GM12878 (cell line): ENCODE measurements around the gene FOXP1. TPM values are rescaled to one million over a fixed set of nuclear protein-coding genes. Genes with fewer than 3 reads are reported as not detected.

Experiments
- ETV6 ChIP-seq, 2 experiments: fragments of 450-650 bp in 1 of 2; IDR thresholded peaks in 1 of 2; conservative IDR thresholded peaks in 1 of 2; 2 replicates each; pipeline ENCODE4 v1.6.1; 2014; ENCODE audit warnings: antibody characterized with exemption in 1 of 2, borderline replicate concordance in 1 of 2, low read depth in 1 of 2, mild to moderate bottlenecking in 1 of 2, moderate library complexity in 1 of 2
- KLF5 ChIP-seq: fragments of 450-650 bp; IDR thresholded peaks from 2 replicates; pipeline ENCODE4 v1.6.1; 2014; ENCODE audit warnings: mild to moderate bottlenecking; ENCODE audit not compliant: partially characterized antibody
- NFYB ChIP-seq: IDR thresholded peaks from 2 replicates; pipeline ENCODE4 v1.6.1; 2011; ENCODE audit warnings: low read depth, mild to moderate bottlenecking, low read length, improper control_type of control experiment, moderate library complexity; ENCODE audit not compliant: insufficient read depth
- POLR2AphosphoS2 ChIP-seq: IDR thresholded peaks from 2 replicates; pipeline ENCODE4 v1.6.1; 2011; ENCODE audit warnings: low read depth, mild to moderate bottlenecking, low read length, improper control_type of control experiment, moderate library complexity
- RAD51 ChIP-seq: fragments of 450-650 bp; IDR thresholded peaks from 2 replicates; pipeline ENCODE4 v1.6.1; 2016; ENCODE audit warnings: moderate library complexity, mild to moderate bottlenecking, inconsistent platforms
- RBBP5 ChIP-seq: fragments of 200-600 bp; sonication (generic); conservative IDR thresholded peaks from 2 replicates; pipeline ENCODE4 v1.6.1; 2016
- ZNF207 ChIP-seq: fragments of 450-650 bp; IDR thresholded peaks from 2 replicates; pipeline ENCODE4 v1.6.1; 2014; ENCODE audit warnings: antibody characterized with exemption, mild to moderate bottlenecking, borderline replicate concordance
- polyA plus RNA-seq, 11 experiments: library from polyadenylated mRNA; depleted of rRNA in 4 of 11; unstranded in 6 of 11; stranded (reverse) in 5 of 11; fragments of >200 nt; fragmentation: Nextera tagmentation in 4 of 11; fragmentation: Illumina TruSeq in 1 of 11; extraction: Ambion mirVana in 4 of 11; extraction: Trizol in 1 of 11; gene quantifications; 1 replicate in 1 of 11; 2 replicates in 10 of 11; pipeline versions ENCODE4 v1.2.1 to v1.2.3, GENCODE V29; 2011 to 2016; ENCODE audit warnings: inconsistent platforms in 2 of 11, missing spikeins in 2 of 11, low read depth in 1 of 11
- total RNA-seq, 4 experiments: library from RNA; depleted of rRNA in 3 of 4; stranded (reverse); fragments of >200 nt in 3 of 4; fragmentation: Illumina TruSeq in 1 of 4; extraction: Trizol in 1 of 4; gene quantifications; 2 replicates each; pipeline versions ENCODE4 v1.2.1 to v1.2.3, GENCODE V29; 2013 to 2021
- TF ChIP-seq, protein P1 (sequence below): fragments of 450-650 bp; IDR thresholded peaks from 2 replicates; pipeline ENCODE4 v1.6.1; 2017; ENCODE audit warnings: mild to moderate bottlenecking, moderate library complexity
- TF ChIP-seq, protein P2 (sequence below): fragments of 450-650 bp; formaldehyde crosslinking; IDR thresholded peaks from 2 replicates; pipeline ENCODE4 v1.5.0; 2022; ENCODE audit warnings: mild to moderate bottlenecking, missing genetic modification characterization
- TF ChIP-seq, protein P3 (sequence below): IDR thresholded peaks from 2 replicates; pipeline ENCODE4 v1.6.1; 2011; ENCODE audit warnings: low read depth, low read length, improper control_type of control experiment, borderline replicate concordance

FOXP1 gene
- total and polyA plus RNA-seq, 10 of the 15 experiments (the other 5 are each of a cell fraction or from before 2014, with no cell fraction given): 0.05 to 1.6 (median 0.20) TPM; not detected in 1

DNA sequence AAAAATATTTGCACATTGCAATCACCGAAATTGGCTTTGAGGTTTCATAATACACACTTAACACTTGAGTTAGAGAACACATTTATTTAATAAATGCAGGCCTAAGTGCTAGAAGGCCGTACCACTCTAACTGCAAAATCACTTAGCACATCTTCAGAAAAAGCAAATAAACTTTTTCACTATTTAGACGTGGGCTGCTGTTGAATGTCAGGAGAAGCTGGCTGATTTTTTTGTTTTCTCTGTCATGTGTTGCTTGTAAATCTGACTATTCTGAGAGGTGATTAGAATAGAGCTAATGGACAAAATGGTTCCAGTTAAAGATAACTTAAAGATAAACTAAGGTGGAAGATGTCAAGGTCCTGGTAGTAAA, 265.1 kb downstream of the FOXP1 start (continued):
- no peak for TF ChIP-seq RAD51
- no peak for TF ChIP-seq RBBP5
- no peak for TF ChIP-seq NFYB
- TF ChIP-seq, protein P1, sequence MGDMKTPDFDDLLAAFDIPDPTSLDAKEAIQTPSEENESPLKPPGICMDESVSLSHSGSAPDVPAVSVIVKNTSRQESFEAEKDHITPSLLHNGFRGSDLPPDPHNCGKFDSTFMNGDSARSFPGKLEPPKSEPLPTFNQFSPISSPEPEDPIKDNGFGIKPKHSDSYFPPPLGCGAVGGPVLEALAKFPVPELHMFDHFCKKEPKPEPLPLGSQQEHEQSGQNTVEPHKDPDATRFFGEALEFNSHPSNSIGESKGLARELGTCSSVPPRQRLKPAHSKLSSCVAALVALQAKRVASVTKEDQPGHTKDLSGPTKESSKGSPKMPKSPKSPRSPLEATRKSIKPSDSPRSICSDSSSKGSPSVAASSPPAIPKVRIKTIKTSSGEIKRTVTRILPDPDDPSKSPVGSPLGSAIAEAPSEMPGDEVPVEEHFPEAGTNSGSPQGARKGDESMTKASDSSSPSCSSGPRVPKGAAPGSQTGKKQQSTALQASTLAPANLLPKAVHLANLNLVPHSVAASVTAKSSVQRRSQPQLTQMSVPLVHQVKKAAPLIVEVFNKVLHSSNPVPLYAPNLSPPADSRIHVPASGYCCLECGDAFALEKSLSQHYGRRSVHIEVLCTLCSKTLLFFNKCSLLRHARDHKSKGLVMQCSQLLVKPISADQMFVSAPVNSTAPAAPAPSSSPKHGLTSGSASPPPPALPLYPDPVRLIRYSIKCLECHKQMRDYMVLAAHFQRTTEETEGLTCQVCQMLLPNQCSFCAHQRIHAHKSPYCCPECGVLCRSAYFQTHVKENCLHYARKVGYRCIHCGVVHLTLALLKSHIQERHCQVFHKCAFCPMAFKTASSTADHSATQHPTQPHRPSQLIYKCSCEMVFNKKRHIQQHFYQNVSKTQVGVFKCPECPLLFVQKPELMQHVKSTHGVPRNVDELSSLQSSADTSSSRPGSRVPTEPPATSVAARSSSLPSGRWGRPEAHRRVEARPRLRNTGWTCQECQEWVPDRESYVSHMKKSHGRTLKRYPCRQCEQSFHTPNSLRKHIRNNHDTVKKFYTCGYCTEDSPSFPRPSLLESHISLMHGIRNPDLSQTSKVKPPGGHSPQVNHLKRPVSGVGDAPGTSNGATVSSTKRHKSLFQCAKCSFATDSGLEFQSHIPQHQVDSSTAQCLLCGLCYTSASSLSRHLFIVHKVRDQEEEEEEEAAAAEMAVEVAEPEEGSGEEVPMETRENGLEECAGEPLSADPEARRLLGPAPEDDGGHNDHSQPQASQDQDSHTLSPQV: no peak
- no peak for TF ChIP-seq ZNF207
- TF ChIP-seq, protein P2, sequence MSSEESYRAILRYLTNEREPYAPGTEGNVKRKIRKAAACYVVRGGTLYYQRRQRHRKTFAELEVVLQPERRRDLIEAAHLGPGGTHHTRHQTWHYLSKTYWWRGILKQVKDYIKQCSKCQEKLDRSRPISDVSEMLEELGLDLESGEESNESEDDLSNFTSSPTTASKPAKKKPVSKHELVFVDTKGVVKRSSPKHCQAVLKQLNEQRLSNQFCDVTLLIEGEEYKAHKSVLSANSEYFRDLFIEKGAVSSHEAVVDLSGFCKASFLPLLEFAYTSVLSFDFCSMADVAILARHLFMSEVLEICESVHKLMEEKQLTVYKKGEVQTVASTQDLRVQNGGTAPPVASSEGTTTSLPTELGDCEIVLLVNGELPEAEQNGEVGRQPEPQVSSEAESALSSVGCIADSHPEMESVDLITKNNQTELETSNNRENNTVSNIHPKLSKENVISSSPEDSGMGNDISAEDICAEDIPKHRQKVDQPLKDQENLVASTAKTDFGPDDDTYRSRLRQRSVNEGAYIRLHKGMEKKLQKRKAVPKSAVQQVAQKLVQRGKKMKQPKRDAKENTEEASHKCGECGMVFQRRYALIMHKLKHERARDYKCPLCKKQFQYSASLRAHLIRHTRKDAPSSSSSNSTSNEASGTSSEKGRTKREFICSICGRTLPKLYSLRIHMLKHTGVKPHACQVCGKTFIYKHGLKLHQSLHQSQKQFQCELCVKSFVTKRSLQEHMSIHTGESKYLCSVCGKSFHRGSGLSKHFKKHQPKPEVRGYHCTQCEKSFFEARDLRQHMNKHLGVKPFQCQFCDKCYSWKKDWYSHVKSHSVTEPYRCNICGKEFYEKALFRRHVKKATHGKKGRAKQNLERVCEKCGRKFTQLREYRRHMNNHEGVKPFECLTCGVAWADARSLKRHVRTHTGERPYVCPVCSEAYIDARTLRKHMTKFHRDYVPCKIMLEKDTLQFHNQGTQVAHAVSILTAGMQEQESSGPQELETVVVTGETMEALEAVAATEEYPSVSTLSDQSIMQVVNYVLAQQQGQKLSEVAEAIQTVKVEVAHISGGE (CRISPR knock-in tag): no peak
- TF ChIP-seq, protein P3, sequence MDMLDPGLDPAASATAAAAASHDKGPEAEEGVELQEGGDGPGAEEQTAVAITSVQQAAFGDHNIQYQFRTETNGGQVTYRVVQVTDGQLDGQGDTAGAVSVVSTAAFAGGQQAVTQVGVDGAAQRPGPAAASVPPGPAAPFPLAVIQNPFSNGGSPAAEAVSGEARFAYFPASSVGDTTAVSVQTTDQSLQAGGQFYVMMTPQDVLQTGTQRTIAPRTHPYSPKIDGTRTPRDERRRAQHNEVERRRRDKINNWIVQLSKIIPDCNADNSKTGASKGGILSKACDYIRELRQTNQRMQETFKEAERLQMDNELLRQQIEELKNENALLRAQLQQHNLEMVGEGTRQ: no peak
- no peak for TF ChIP-seq KLF5
- no peak for TF ChIP-seq ETV6 (conservative IDR thresholded peaks at IDR 0.05 in 1 of 2, IDR thresholded peaks at IDR 0.05 in 1 of 2; ENCODE audit: borderline replicate concordance in 1 of 2, low read depth in 1 of 2)
- no peak for TF ChIP-seq POLR2AphosphoS2
- TF ChIP-seq, all 136 proteins: peak for 0
